Stimulated activated CD4-positive, alpha-beta T cell treated with anti-CD3 and anti-CD28 coated beads, Interleukin-1b, Interleukin-23, amount 100 ng/mL, for 1 hour (primary cell): ENCODE results near the gene LMOD1.
"Not testable (repeated sequence)": the region's sequence is repeated elsewhere in the genome, so short reads cannot be mapped to it uniquely, and the experiment has no call there.

Experiments used
- DNase-seq, 2 donors: peaks; one replicate each; pipeline ENCODE4 v3.0.0-alpha.2; 2020; ENCODE audit warnings: low read depth in 2 of 2

The LMOD1 gene

GRCh38 chr1:201946224-201946908, at the start of gene LMOD1:
TSS of gene LMOD1 (minus strand) at chr1:201946548. CDS start at chr1:201946340, 208 bp downstream.
- no peak for DNase-seq

GRCh38 chr1:201990427-201990826, 44.1 kb upstream of the LMOD1 start:
- DNase-seq: no peak

DNA sequence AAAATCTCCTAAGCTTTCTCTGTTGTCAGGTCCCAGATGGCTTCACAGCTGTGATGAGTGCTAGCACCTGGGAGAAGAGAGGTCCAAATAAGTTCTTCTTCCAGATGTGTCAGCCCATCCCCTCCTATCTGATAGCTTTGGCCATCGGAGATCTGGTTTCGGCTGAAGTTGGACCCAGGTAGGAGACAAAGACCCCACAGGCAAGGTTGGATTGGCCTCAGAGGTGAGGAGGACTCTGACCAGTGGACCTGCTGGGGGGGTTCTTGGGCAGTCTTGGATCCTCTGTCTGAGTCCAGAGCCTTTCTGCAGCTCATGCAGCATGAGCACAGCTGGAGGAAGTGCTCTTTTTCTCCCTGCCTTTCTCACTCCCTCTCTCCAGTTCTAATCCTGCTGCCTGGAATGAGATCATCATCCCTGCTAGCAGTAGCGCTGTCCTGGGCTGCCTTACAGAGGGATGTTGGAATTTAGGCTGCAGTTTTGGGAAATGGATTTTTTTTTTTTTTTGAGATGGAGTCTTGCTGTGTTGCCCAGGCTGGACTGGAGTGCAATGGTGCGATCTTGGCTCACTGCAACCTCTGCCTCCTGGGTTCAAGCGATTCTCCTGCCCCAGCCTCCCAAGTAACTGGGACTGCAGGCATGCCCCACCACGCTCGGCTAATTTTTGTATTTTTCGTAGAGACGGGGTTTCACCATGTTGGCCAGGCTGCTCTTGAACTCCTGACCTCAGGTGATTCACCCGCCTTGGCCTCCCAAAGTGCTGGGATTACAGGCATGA, 43.2 kb upstream of the LMOD1 start:
- DNase-seq: no peak

GRCh38 chr1:201988601-201989000, 42.3 kb upstream of the LMOD1 start:
- no peak for DNase-seq

DNA sequence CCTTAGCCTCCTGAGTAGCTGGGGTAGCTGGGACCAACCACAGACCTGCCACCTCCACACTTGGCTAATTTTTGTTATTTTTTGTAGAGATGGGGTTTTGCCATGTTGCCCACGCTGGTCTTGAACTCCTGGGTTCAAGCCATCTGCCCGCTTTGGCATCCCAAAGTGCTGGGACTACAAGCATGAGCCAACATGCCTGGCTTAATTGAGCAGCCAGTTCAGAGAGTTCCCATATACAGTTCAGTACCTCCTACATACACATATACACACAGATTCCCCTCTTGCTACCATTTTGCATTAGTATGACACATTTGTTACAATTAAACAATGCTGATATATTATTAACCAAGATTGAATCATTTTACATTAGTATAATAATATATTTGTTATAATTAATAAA, 39.0 kb upstream of the LMOD1 start:
- DNase-seq: no peak

- no peak for DNase-seq
These were observed 38.1 kb upstream of the LMOD1 start for GRCh38 chr1:201984446-201984845.

GRCh38 chr1:201983380-201983805, 37.0 kb upstream of the LMOD1 start:
- no peak for DNase-seq

GRCh38 chr1:201982623-201983379, 36.5 kb upstream of the LMOD1 start, which contains the start of gene RNPEP:
TSS of gene RNPEP (plus strand) at chr1:201982648. CDS start at chr1:201982667, 19 bp downstream.
- peak in 1 of 2 donors; percentile 9 for DNase-seq

DNA sequence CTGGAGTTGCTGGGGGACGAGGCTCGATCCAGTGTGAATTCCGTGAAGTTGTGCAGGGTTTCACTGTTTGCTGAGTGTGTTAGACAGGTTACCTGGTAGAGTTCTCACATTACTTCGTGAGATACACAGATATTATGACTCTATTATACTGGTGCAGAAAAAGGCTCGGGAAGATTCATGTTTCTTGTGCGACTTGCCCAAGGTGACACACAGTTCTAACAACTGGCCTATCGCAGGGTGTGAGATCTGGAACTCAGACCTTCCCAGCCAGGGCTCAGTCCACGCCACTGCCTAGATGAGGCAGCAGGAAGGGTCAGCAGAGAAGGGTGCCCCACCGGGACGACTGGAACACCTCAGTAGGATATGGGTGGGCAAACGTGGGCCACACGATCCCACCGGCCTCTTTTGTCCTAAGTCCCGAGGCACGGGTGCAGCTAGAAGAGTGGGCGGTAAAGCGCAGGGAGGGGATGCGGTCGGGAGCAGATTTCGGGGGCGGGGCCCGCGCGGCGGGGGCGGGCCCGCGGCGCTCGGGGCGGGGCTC, 35.8 kb upstream of the LMOD1 start:
- peak; percentile 21 to 57 for DNase-seq

- DNase-seq: no peak
These were observed 24.2 kb upstream of the LMOD1 start for GRCh38 chr1:201970334-201971159.

- DNase-seq: no peak
These were observed 22.0 kb upstream of the LMOD1 start for GRCh38 chr1:201968202-201968925.

DNA sequence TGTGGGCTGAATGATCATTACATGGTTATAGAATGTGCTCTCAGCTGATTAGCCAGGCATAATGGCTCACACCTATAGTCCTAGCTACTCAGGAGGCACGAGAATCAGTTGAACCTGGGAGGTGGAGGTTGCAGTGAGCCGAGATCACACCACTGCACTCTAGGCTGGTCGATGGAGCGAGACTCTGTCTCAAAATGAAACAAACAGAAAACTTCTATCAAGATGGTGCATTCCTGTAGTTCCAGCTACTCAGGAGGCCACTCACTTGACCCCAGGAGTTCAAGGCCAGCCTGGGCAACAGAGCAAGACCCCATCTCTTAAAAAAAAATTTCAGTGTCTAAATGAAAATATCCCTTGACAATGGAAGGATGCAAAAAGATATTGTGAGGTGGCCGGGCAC, 19.8 kb upstream of the LMOD1 start:
- DNase-seq: no peak

DNA sequence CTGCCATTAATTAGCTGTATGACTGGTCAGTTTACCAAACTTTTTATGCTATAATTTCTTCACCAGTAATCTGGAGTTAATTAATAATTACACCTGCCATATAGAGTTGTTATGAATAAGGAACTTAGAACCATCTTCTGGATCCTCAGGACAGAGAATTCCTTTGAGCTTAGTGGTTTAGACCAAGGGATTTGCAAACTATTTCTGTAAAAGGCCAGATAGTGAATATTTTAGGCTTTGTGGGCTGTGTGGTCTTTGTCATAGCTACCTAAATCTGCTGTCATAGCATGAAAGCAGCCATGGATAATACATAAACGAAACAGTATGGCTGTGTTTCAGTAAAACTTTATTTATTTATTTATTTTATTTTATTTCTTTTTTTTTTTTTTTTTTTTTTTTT, 17.9 kb upstream of the LMOD1 start:
- DNase-seq: no peak

- not testable (repeated sequence) for DNase-seq
These were observed 16.0 kb upstream of the LMOD1 start for GRCh38 chr1:201962382-201962781.

GRCh38 chr1:201958348-201958747, 12.0 kb upstream of the LMOD1 start:
- no peak for DNase-seq

DNA sequence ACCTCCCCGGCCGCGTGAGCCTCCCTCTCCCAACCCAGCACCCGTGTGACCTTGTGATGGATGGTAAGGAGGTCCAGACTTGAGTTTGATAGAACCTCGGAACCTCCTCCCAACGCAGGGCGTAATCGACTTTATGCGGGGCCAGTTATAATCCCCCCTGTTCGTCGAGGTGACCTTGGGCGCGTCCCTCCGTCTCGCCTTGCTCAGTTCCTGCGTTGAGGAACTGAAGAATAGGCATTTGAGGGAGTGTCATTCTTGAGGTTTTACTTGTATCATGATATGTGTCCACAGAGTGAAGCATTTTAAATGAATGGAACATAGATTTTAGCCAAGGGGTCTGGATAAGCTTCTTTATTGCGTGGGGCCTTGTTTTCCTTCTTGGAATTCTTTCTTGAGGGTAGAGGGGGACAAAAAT, 9.4 kb upstream of the LMOD1 start:
- DNase-seq: no peak

GRCh38 chr1:201955009-201955728, 8.8 kb upstream of the LMOD1 start, which contains the start of gene TIMM17A:
TSS of gene TIMM17A (plus strand) at chr1:201955503. CDS start at chr1:201955527, 24 bp downstream.
- DNase-seq: peak; percentile 70 to 79

GRCh38 chr1:201954263-201955008, 8.1 kb upstream of the LMOD1 start:
- no peak for DNase-seq

GRCh38 chr1:201949491-201949890, 3.1 kb upstream of the LMOD1 start:
- DNase-seq: no peak
